GM12864 (cell line): ENCODE measurements around the gene VEZT.
"Not testable (repeated sequence)": the region's sequence is repeated elsewhere in the genome, so short reads cannot be mapped to it uniquely, and the experiment has no call there.

Source experiments
- DNase-seq: peaks from one replicate; pipeline ENCODE4 v3.0.0-alpha.2; 2011; ENCODE audit warnings: low read depth
- H3K4me3 ChIP-seq: 2 replicates; pipeline ENCODE4 v1.5.1; 2011; ENCODE audit warnings: mild to moderate bottlenecking, low read depth, low read length, control low read depth
- TF ChIP-seq, protein P1 (sequence below): IDR thresholded peaks from 2 replicates; pipeline ENCODE4 v1.5.1; 2011; ENCODE audit warnings: low read depth, mild to moderate bottlenecking, moderate library complexity, low read length, control low read depth, inconsistent platforms; ENCODE audit errors: missing control alignments

VEZT gene

DNA sequence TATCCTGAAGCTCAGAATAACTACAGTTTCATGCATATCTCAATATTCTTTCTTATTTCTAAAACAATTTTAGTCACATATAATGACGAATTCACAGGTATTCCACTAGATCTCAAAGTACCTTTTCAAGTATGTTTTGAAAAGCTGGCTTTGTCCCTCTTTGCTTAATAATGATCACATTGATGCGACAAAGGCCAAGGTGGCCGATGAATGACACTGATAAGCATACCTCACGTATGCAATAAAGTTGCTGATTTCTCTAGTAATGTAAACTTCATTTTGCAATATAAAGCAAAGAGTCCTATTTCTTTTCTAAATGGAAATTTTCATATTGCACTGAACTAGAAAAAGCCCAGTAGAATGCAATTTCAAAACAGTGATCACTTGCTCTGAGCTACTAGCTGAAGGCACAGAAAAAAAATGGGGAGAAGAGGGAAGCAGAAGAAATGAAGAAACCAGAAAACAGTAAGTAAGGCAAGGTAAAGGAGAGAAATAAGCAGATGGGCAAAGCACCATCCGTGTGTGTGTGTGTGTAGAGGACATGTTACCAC, 29.7 kb upstream of the VEZT start:
- H3K4me3 ChIP-seq: peak overlapping the region; percentile 10; the same call in 1 of the 2 replicates
- TF ChIP-seq, protein P1, sequence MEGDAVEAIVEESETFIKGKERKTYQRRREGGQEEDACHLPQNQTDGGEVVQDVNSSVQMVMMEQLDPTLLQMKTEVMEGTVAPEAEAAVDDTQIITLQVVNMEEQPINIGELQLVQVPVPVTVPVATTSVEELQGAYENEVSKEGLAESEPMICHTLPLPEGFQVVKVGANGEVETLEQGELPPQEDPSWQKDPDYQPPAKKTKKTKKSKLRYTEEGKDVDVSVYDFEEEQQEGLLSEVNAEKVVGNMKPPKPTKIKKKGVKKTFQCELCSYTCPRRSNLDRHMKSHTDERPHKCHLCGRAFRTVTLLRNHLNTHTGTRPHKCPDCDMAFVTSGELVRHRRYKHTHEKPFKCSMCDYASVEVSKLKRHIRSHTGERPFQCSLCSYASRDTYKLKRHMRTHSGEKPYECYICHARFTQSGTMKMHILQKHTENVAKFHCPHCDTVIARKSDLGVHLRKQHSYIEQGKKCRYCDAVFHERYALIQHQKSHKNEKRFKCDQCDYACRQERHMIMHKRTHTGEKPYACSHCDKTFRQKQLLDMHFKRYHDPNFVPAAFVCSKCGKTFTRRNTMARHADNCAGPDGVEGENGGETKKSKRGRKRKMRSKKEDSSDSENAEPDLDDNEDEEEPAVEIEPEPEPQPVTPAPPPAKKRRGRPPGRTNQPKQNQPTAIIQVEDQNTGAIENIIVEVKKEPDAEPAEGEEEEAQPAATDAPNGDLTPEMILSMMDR: no peak
- no peak for DNase-seq

DNA sequence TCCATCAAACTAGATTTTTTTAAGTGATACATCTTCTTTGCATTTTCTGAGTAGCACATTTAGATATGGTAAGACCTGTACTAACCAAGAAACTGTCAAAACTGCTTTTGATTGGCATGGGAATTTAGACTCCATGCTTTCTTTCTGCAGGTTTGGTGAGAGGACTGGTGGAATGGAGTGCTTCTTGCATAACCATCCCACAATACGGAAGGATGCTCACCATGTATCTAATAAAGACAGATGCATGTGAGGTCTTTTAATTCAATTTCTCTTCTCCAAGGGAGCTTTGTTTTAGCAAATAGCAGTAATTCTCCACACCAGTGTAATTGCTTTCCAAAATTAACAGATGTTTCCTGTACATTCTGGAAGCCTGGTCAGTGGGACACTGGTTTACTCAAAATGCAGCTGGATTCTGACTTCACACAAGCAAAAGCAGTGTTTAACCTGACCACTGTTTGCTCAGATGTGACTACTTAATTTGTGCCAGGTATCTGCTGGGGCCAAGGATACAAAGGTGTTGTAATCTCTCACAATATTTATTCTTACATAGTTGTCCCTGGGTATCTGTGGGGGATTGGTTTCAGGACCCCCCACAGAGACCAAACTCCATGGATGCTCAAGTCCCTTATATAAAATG, 26.4 kb upstream of the VEZT start:
- H3K4me3 ChIP-seq: no peak overlapping the region
- DNase-seq: no peak
- TF ChIP-seq, protein P1: no peak

DNA sequence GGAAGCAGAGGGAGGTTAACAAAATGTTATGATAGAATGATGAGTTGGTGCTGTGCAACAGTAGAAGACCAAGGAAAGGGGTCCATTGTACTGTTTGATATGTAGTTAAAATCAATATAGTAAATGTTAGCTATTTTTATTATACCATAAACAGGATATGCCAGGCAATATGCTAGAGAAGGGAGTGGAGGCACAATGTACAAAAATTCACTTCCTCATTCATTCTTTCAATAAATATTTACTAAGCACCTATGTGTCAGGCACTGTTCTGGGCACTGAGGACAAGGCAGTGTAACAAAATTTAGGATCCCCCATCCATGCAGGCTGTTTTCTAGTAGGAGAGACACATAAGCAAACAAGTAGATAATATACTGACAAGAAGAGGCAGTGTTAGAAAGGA, 25.3 kb upstream of the VEZT start:
- H3K4me3 ChIP-seq: no peak overlapping the region
- TF ChIP-seq, protein P1: no peak
- no peak for DNase-seq

DNA sequence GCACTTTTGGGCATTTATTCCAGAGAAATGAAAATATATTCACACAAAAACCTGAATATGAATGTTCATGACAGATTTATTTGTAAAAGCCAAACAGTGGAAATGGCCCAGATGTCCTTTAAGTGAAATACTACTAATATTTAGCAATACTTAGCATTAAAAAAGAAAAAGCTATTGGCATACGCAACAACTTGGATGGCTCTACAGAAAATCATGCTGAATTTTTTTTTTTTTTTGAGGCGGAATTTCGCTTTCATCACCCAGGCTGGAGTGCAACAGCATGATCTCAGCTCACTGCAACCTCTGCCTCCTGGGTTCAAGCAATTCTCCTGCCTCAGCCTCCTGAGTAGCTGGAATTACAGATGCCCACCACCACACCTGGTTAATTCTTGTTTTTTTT, 24.5 kb upstream of the VEZT start:
- no peak overlapping the region for H3K4me3 ChIP-seq
- no peak for DNase-seq
- TF ChIP-seq, protein P1: no peak

DNA sequence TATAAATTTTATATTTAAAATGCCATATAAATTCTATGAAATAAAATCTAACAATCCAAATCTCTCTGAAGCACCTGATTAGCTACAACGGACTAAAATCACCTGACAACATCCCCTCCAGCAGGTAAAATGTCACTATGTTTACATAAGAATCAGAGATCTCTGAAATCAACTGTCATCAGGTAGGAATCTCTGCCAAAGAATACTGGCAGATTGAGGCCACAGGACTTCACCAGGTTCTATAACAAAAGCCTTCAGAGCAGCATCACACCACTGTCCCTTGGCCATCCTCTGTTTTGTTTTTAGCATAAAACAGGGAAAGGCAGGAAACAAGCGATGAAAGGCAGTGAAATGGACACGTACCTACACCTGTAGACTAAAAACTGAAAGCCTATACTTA, 22.5 kb upstream of the VEZT start:
- no peak for DNase-seq
- no peak overlapping the region for H3K4me3 ChIP-seq
- TF ChIP-seq, protein P1: no peak

DNA sequence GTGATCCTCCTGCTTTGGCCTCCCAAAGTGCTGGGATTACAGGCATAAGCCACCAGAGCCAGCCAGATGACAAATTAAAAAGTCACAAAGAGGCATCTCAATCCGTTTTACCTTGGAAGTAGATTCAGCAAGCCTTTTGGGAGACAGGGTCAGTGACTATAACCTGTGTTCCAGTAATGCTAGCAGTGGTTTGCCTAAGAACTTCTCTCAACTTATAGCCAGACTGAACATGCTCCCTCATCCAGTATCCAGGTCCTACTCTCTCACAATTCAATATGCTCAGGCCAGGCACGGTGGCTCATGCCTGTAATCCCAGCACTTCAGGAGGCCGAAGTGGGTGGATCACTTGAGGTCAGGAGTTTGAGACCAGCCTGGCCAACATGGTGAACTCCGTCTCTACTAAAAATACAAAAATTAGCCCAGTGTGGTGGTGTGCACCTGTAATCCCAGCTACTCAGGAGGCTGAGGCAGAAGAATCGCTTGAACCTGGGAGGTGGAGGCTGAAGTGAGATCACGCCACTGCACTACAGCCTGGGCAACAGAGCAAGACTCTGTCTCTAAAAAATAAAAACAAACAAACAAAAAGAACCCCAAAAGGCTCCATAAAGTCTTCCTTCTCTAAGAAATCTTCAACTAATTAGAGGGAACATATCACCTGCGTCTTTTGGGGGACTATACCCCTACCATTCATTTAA, 20.6 kb upstream of the VEZT start:
- not testable (repeated sequence) for DNase-seq

DNA sequence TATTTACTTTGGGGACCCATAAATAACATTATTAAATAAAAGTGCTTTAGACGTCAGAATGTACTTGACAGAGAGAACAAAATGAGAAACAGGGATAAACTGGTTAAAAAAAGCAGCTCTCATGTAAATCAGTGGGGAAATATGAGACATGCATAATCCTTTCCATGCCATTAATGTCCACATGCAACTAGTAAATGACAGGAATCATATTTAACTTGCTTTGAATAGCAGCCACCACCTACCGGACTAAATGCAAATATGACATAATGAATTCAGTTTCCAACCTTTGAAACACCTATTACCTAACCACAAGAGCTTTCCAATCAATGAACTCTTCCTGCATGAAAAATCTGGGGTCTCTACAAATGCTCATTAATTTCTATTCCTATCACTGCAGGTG, 20.0 kb upstream of the VEZT start:
- H3K4me3 ChIP-seq: no peak overlapping the region
- no peak for DNase-seq
- TF ChIP-seq, protein P1: no peak

More for the DNA sequence above, 20.6 kb upstream of the VEZT start:
- H3K4me3 ChIP-seq: not testable (repeated sequence)
